Measurements from ENCODE around the gene CREB3L2. TPM values are rescaled to one million over a fixed set of nuclear protein-coding genes. Genes with fewer than 3 reads are reported as not detected.

Gene CREB3L2
- total and polyA plus RNA-seq, 2 donors (not counting 1 experiment from before 2014, with no cell fraction given), result 39.3 to 63.7 TPM

DNA sequence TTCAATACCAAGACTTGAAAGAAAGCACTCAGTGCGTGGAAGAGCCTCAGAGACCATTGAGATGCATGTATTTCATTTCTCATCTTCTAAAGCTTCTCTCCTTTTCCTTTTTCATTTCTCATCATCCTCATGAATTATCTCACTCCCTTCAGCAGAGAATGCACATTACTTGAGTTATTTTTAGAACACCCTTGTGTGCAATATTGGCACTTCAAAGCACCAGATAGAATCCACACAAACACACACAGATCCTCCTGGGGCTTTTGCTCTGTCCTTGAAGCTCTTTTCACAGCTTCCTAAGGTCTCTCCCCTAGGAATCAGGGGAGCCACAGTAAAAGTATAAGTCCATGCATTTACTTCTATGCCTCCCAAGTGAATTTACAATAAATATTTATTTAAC is 173.4 kb downstream of the CREB3L2 start:
- Histone ChIP-seq H3K4me2 (ENCODE audit: extremely low read depth, insufficient read depth, low read length) (no peak overlapping the region), H3K79me2 (ENCODE audit: control insufficient read depth, insufficient read depth, low read length) (no peaks in the 10 kb centered on the region), H3K4me1 (ENCODE audit: control insufficient read depth, extremely low read depth, insufficient read depth, low read length) (no peaks in the 10 kb centered on the region), H3K9me3 (ENCODE audit: control insufficient read depth, insufficient read depth, low read depth, low read length) (no peaks in the 10 kb centered on the region), H2AFZ (ENCODE audit: low read length) (no peak overlapping the region), H3K36me3 (ENCODE audit: control insufficient read depth, insufficient read depth, low read length) (no peaks in the 10 kb centered on the region), H3K4me3 (replicated peaks in 1 of 4; ENCODE audit: control extremely low read depth in 1 of 4, insufficient read depth in 1 of 4, low read depth in 3 of 4, low read length in 4 of 4) (no peak overlapping the region), H4K20me1 (ENCODE audit: control insufficient read depth, extremely low read depth, insufficient read depth, low read length) (no peaks in the 10 kb centered on the region), H3K9ac (ENCODE audit: insufficient read depth, low read length) (no peak overlapping the region), H3K27ac (ENCODE audit: insufficient read depth, low read length) (no peak overlapping the region), H3K27me3 (ENCODE audit: control insufficient read depth, insufficient read depth, low read length) (no peaks in the 10 kb centered on the region)
- TF ChIP-seq, protein P1, sequence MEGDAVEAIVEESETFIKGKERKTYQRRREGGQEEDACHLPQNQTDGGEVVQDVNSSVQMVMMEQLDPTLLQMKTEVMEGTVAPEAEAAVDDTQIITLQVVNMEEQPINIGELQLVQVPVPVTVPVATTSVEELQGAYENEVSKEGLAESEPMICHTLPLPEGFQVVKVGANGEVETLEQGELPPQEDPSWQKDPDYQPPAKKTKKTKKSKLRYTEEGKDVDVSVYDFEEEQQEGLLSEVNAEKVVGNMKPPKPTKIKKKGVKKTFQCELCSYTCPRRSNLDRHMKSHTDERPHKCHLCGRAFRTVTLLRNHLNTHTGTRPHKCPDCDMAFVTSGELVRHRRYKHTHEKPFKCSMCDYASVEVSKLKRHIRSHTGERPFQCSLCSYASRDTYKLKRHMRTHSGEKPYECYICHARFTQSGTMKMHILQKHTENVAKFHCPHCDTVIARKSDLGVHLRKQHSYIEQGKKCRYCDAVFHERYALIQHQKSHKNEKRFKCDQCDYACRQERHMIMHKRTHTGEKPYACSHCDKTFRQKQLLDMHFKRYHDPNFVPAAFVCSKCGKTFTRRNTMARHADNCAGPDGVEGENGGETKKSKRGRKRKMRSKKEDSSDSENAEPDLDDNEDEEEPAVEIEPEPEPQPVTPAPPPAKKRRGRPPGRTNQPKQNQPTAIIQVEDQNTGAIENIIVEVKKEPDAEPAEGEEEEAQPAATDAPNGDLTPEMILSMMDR (conservative IDR thresholded peaks at IDR 0.05 in 1 of 2, IDR thresholded peaks at IDR 0.05 in 1 of 2; ENCODE audit: low read depth in 1 of 2, low read length in 2 of 2), result no peak
- TF ChIP-seq EZH2 (IDR thresholded peaks at IDR 0.05; ENCODE audit: low read length, missing control alignments), result no peak
- no peak for DNase-seq (ENCODE audit: low read depth in 2 of 2)

DNA sequence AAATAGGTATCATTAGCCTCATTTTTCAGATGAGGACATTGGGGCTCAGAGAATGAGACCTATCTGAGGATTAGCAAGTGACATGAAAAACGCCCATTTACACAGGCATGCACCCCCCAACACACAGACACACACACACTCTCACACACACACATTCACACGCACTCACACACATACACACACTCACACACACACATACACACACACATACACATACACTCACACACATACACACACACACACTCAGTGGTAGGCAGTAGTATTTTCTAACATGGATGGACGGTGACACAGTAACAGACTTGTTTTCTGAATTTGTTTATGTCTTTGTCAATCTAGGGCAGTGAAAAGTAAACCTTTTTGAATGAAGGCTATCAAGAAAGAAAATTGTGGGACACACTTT is 176.4 kb downstream of the CREB3L2 start:
- H3K9me3 ChIP-seq (ENCODE audit: control insufficient read depth, insufficient read depth, low read depth, low read length), result no peaks in the 10 kb centered on the region
- H3K79me2 ChIP-seq (ENCODE audit: control insufficient read depth, insufficient read depth, low read length), result no peaks in the 10 kb centered on the region
- no peak for DNase-seq (ENCODE audit: low read depth in 2 of 2)
- H3K9ac ChIP-seq (ENCODE audit: insufficient read depth, low read length), result no peak overlapping the region
- no peaks in the 10 kb centered on the region for H3K36me3 ChIP-seq (ENCODE audit: control insufficient read depth, insufficient read depth, low read length)
- no peaks in the 10 kb centered on the region for H4K20me1 ChIP-seq (ENCODE audit: control insufficient read depth, extremely low read depth, insufficient read depth, low read length)
- H2AFZ ChIP-seq (ENCODE audit: low read length), result no peak overlapping the region
- TF ChIP-seq EZH2 (IDR thresholded peaks at IDR 0.05; ENCODE audit: low read length, missing control alignments), result no peak
- TF ChIP-seq, protein P1 (conservative IDR thresholded peaks at IDR 0.05 in 1 of 2, IDR thresholded peaks at IDR 0.05 in 1 of 2; ENCODE audit: low read depth in 1 of 2, low read length in 2 of 2), result no peak
- H3K4me2 ChIP-seq (ENCODE audit: extremely low read depth, insufficient read depth, low read length), result no peak overlapping the region
- no peak overlapping the region for H3K4me3 ChIP-seq (replicated peaks in 1 of 4; ENCODE audit: control extremely low read depth in 1 of 4, insufficient read depth in 1 of 4, low read depth in 3 of 4, low read length in 4 of 4)
- H3K27me3 ChIP-seq (ENCODE audit: control insufficient read depth, insufficient read depth, low read length), result no peaks in the 10 kb centered on the region
- H3K27ac ChIP-seq (ENCODE audit: insufficient read depth, low read length), result no peak overlapping the region
- peaks cover 4% of the 10 kb centered on the region for H3K4me1 ChIP-seq (ENCODE audit: control insufficient read depth, extremely low read depth, insufficient read depth, low read length)

Other genes starting within 250 kb of the CREB3L2 start
- gene DGKI, start 155.1 kb downstream of the CREB3L2 start, total RNA-seq, result 1.3 and 2.1 TPM in 2 replicates
- 0.74 and 0.84 TPM in 2 replicates for gene DGKI, start 155.1 kb downstream of the CREB3L2 start, polyA plus RNA-seq
- gene AKR1D1, start 74.4 kb upstream of the CREB3L2 start, total RNA-seq, result not detected in 2 replicates
- gene AKR1D1, start 74.4 kb upstream of the CREB3L2 start, polyA plus RNA-seq, result not detected in 2 replicates

All from fibroblast of lung (primary cell).